GM19043 (cell line): Measurements from ENCODE around the gene CREBZF.

Source experiments
- ATAC-seq: cut with Tn5 transposase; IDR thresholded peaks from one replicate; pipeline ENCODE4 v1.9.1; 2021; ENCODE audit warnings: low read depth; ENCODE audit not compliant: unreplicated experiment

CREBZF gene

GRCh38 chr11:85664615-85665481, at the start of gene CREBZF:
Gene CREBZF (minus strand): TSS chr11:85665129. CDS start chr11:85664875, 254 bp downstream.
- peak; percentile 91 for ATAC-seq

DNA sequence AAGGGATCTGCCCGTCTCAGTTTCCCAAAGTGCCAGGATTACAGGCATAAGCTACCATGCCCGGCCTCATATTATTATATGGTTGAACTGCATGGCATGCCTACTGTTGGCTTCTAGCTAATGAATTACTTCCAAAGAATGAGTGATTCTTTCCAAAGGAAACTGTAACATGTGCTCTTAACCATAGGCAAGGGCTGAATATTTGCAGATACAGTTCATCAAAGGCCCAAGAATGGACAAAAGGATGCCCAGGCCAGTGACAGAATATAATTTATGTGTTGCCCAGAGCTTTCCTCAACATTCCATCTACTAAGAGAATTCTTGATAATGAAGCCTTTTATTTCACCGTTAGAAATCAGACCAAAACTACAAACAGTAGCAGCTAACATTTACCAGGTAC, 48.0 kb upstream of the CREBZF start:
- ATAC-seq = no peak

DNA sequence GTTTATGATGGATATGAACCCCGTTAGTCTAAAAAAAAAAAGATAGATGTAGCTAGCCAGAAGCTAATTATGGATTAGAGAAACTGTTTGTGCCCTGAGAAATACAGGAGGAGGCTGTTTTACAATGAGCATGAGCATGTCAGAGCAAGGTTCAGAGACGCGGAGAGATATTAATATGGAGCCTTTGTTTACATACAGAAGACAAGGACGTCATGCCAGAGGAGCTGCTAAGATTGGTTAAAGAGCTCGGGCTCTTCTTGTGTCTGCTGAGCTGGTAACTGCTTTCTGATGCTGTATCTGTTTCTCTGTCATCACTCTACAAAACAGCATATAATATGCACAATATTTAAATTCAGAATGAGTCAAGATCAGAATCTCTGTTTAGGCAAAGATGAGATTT, 46.0 kb upstream of the CREBZF start:
- ATAC-seq = no peak

- ATAC-seq = no peak
Measured at GRCh38 chr11:85709941-85710702, 45.2 kb upstream of the CREBZF start.

DNA sequence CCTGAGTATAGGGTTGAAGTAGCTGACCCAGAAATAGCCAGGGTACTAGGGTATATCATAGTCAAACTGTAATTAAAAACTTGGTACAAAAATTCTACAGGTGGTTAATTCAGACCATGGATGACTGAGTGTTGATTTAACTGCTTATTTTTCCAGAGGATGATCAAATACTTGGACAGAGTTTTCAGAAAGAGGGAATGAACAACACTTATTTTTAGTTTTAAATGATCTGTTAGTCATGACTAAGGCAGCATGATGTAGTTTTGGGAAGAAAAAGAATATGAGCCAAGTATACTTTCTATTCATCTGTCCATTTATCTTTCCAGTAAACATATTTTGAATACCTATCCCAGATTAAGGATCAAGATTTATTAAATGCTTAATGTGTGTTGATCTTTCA, 40.9 kb upstream of the CREBZF start:
- ATAC-seq = no peak

GRCh38 chr11:85704967-85705366, 40.0 kb upstream of the CREBZF start:
- no peak for ATAC-seq

GRCh38 chr11:85699957-85700741, 35.2 kb upstream of the CREBZF start:
- peak; percentile 85 for ATAC-seq

GRCh38 chr11:85698195-85698594, 33.3 kb upstream of the CREBZF start:
- ATAC-seq = no peak

DNA sequence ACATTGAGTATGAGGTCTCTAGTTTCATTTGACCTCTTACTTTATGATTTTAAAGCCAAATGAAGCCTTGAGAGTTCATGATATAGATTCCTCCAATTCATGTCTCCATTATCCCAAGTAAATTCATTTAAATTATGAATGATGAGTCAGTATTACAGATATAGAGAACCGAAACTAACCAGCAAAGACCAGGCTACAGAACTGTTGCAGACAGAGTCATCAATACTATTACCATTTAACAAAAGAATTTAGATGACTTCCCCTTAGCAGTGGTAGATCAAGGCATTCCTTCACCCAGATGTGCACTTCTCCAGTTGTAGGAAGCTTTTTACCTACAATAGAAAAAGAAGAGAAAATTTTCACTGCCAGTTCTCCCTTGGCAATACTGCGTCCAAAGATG, 32.8 kb upstream of the CREBZF start:
- no peak for ATAC-seq

DNA sequence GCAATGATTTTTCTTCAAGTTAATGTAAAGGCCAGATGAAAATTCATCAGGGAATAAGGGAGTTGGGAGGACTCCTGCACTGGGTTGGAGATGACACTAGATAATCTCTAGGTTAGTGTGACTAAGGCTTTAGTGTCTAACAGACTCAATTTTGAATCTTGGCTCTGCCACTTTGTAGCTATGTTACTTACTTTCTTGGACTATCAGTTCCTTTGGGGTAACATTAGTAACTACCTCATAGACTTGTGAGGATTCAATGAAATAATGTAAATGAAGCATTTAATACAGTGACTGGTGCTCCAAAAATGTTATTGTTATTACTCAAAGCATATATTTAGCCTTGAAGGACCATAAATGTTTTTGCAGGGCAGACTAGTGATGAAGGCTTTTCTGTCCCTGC, 30.6 kb upstream of the CREBZF start:
- ATAC-seq = no peak

GRCh38 chr11:85694385-85694980, 29.6 kb upstream of the CREBZF start:
- ATAC-seq = no peak

GRCh38 chr11:85685820-85686459, 21.0 kb upstream of the CREBZF start, which contains the start of gene CCDC89:
Gene CCDC89 (minus strand): TSS chr11:85686195. CDS start chr11:85686130, 65 bp downstream.
- no peak for ATAC-seq

DNA sequence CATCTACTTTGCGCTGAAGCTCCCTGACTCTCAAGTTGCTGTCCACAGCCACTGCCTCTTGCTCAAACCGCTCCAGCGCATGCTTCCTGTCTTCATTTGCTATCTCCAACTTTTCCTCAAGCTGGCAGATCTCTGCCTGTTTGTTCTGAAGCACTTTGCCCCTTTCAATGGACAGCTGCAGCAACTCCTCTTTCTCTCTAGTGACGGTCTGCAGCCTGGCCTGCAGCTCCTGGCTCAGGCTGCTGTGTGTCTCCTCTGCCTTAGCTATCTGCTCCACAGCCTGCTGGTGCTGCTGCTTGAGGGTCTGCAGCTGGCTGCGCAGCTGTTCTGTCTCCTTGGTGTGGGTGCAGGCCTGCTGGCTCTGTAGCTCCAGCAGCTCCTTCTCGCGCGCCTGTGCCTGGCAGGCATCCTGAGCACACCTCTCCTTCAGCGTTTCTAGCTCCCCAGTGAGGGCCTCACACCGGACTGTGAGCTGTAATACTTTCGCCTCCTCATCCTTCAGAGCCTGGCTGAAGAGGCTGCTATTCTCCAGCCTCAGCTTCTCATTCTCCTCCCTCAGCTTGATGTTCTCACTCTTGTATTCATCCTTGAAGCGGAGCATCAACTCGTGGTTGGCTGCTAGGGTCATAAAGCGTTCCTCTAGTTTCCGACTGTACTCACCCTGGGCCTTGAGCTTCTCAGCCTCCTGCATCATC, 20.3 kb upstream of the CREBZF start:
- no peak for ATAC-seq

DNA sequence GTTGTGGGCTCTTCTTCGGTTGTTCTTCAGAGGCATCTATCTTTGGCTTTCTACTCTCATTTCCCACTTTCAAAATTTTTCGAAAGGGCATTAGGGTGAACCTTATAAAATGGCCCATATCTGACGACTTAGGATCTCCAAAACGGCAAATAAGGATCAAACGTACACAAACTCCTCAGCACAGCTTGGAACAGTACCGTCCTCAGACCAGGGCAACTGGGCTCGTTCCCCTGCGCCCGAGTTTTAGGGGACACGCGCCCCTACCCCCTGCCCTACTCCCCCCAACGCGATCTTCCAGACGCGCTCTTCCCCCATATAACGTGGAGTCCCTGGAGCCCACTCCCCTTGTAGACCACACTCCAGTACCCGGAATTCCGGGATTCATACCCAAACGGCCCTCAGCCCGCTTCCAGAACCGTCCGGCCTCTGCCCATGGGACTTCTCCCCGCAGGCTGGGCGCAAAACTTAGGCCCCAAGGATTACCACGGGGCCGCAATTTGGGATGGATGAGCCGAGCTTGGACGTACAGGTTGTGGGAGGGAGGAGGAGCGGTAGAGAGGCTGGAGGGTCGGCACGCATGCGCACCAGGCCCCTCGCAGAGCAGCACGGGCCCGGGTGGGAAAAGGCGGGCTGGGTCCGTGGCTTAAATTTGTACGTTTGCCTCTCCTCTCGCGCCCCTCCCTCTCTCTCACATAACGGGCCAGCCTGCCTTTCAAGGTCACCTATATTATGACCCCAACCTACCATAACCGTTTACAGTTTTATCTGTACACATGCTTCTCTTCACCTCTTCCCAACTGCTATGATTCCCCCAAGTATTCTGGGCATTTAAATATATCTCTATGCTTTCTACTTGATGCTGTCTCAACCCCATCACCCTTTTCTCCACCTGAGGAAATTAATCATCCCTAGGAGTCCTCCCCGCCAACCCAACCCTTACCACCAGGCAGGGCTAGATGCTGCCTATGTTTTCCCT, 17.7 kb upstream of the CREBZF start:
- ATAC-seq = peak; percentile 62

GRCh38 chr11:85680897-85681296, 16.0 kb upstream of the CREBZF start:
- ATAC-seq = no peak

- no peak for ATAC-seq
Measured at GRCh38 chr11:85679576-85679975, 14.6 kb upstream of the CREBZF start.

DNA sequence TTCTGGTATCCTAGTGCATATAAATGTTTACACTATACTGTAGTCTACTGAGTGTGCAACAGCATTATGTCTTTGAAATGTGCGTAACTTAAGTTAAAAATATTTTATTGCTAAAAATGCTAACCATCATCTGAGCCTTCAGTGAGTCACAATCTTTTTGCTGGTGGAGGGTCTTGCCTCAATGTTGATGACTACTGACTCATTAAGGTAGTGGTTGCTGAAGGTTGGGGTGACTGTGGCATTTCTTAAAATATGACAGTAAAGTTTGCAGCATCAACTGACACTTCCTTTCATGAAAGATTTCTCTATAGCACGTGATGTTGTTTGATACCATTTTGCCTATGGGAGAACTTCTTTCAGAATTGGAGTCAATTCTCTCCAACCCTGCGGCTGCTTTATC, 8.5 kb upstream of the CREBZF start:
- ATAC-seq = no peak
